Colonic mucosa (tissue), 4 donors: ENCODE measurements around the gene CELSR1. TPM values are rescaled to one million over a fixed set of nuclear protein-coding genes. Genes with fewer than 3 reads are reported as not detected.

Source experiments
- DNase-seq: peaks from one replicate; pipeline ENCODE4 v3.0.0-alpha.2; 2020
- H3K27ac ChIP-seq: fragments of 200-600 bp; one replicate; pipeline ENCODE4 v1.8.0; 2021
- H3K27me3 ChIP-seq: fragments of 200-600 bp; one replicate; pipeline ENCODE4 v1.8.0; 2021
- H3K36me3 ChIP-seq: fragments of 200-600 bp; one replicate; pipeline ENCODE4 v1.8.0; 2021
- H3K4me1 ChIP-seq: fragments of 200-600 bp; one replicate; pipeline ENCODE4 v1.8.0; 2021; ENCODE audit warnings: mild to moderate bottlenecking
- H3K4me3 ChIP-seq: fragments of 200-600 bp; one replicate; pipeline ENCODE4 v1.8.0; 2021
- H3K9ac ChIP-seq, 2 donors: one replicate each; pipeline ENCODE4 v1.7.0; 2013; ENCODE audit warnings: control low read depth in 2 of 2, low read depth in 2 of 2, low read length in 2 of 2
- H3K9me3 ChIP-seq: fragments of 200-600 bp; one replicate; pipeline ENCODE4 v1.8.0; 2021
- CTCF ChIP-seq: fragments of 200-600 bp; IDR thresholded peaks from one replicate; pipeline ENCODE4 v1.8.0; 2022; ENCODE audit warnings: antibody characterized with exemption, mild to moderate bottlenecking
- intact Hi-C: fragments of 100-400 bp; cut with DNase I; formaldehyde crosslinking; loops from one replicate; pipeline ENCODE4 v1.14.1; 2022
- total RNA-seq, 2 donors: library from RNA; stranded (reverse); fragmentation: NEBNext Ultra II Directional in 1 of 2; extraction: Animal tissue kit (Norgen Biotek cat#: 25700) in 1 of 2; gene quantifications; one replicate each; pipeline ENCODE4 v1.2.1, GENCODE V29; 2021
- donor health status: healthy.
- donor health status: DM: no; HTN: no; CAD: no.
- donor health status: DM: no; HTN: no; CAD: no.

The CELSR1 gene
- total RNA-seq, 2 donors from 2014 or later = 2.7 to 7.8 TPM

DNA sequence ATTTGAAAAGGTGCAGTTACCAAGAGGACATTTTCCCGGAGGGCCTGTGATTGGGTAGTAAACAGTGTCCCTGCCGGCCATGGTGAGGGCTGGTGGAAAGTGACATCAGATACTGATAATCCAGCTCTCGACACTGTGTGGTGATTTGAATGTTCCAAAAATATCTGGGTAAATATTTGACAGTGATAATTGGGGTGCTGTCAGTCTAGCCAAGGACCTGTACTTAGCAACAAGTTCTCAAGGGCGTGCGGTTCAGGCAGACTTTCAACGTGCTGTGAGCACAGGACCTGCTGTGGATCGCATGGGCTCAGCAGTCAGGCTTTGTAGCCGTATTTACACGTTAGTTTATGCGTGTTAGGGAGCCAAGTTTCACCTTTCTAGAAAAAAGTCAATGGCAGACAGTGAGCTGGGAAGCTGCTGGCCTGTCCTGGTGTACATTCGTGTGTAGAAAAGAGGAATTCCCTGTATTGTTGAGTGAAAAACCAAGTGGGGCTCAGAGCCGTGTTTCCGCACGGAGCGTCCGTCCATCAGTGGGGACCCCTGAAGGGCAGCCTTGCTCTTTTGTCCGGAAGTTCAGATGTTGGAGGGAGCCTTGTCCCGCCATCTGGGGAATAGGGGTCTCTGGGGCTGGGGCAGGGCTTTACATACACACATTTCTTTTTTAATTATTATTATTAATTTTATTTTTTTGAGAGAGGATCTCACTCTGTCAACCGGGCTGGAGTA, 190.6 kb downstream of the CELSR1 start:
- no peak for TF ChIP-seq CTCF
- DNase-seq = no peak
- intact Hi-C loops = no loop called here
- no peak overlapping the region for H3K9ac ChIP-seq
- H3K4me3 ChIP-seq = no peak overlapping the region
- H3K9me3 ChIP-seq = no peaks in the 10 kb centered on the region
- peaks cover 26% of the 10 kb centered on the region for H3K36me3 ChIP-seq
- no peak overlapping the region for H3K27ac ChIP-seq
- no peaks in the 10 kb centered on the region for H3K4me1 ChIP-seq
- H3K27me3 ChIP-seq = no peaks in the 10 kb centered on the region

DNA sequence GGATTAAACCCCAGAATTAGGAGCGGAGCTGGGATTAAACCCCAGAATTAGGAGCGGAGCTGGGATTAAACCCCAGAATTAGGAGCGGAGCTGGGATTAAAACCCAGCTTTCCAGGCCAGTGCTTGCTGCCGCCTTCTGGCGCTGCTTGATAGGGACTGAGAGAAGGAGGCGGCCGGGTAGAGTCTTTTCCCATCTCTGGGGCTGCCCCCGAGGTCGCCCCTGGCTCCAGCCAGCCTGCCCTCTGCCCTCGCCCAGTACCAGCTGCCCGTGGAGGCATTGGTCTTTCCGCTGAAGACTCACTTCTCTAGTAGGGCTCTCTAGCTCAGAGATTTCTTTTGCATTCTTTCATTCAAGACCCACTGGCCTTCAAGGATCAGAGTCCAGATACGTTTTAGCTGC, 196.7 kb downstream of the CELSR1 start:
- peaks cover 31% of the 10 kb centered on the region for H3K36me3 ChIP-seq
- no peak overlapping the region for H3K27ac ChIP-seq
- peaks cover 6% of the 10 kb centered on the region for H3K4me1 ChIP-seq
- DNase-seq = no peak
- H3K9me3 ChIP-seq = no peaks in the 10 kb centered on the region
- TF ChIP-seq CTCF = no peak
- H3K27me3 ChIP-seq = no peaks in the 10 kb centered on the region
- H3K4me3 ChIP-seq = no peak overlapping the region
- intact Hi-C loops = no loop called here
- H3K9ac ChIP-seq = no peak overlapping the region

DNA sequence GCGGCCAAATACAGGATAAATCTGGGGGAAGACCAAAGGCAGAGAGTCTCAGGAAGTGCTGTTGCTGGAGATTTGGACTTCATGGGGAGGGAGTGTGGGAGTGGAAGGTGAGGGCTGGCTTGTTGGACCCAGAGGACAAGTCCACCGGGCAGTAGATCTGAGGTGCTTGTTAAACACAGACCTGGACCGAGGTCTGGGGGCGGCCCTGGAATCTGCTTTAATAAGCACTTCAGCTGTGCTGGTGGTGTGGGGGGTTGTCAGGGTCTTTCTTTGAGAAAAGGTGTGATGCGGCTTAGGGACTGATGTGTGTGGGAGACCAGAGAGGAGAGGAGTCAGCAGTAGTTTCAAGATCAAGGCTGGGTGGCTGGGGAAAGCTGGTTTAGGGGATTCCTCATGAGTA, 197.5 kb downstream of the CELSR1 start:
- H3K4me1 ChIP-seq = peaks cover 6% of the 10 kb centered on the region
- H3K4me3 ChIP-seq = no peak overlapping the region
- H3K27ac ChIP-seq = no peak overlapping the region
- DNase-seq = no peak
- H3K9me3 ChIP-seq = no peaks in the 10 kb centered on the region
- intact Hi-C loops = no loop called here
- H3K9ac ChIP-seq = no peak overlapping the region
- peaks cover 31% of the 10 kb centered on the region for H3K36me3 ChIP-seq
- no peaks in the 10 kb centered on the region for H3K27me3 ChIP-seq
- no peak for TF ChIP-seq CTCF

DNA sequence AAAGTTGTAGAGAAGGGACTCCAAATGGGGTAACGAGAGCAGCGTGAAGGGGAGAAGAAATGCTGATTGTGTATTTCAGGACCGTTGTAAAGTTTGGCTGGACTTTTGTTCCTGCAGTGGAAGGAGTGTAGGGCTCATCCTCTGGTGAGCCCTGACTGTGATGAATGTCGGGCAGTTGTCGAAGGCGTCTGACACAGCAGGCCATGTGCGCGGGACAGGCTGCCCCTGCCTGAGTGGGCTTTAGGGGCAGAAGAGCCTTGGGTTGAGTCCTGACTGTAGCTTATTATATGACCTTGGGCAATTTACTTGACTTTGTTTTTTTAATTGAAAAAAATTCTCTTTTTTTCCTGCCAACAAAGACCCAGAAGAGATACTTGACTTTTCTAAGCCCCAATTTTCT, 198.8 kb downstream of the CELSR1 start:
- peaks cover 25% of the 10 kb centered on the region for H3K36me3 ChIP-seq
- no peak overlapping the region for H3K27ac ChIP-seq
- no peak for TF ChIP-seq CTCF
- no peaks in the 10 kb centered on the region for H3K27me3 ChIP-seq
- no peak for DNase-seq
- intact Hi-C loops = no loop called here
- peaks cover 6% of the 10 kb centered on the region for H3K4me1 ChIP-seq
- no peak overlapping the region for H3K9ac ChIP-seq
- no peak overlapping the region for H3K4me3 ChIP-seq
- H3K9me3 ChIP-seq = no peaks in the 10 kb centered on the region

DNA sequence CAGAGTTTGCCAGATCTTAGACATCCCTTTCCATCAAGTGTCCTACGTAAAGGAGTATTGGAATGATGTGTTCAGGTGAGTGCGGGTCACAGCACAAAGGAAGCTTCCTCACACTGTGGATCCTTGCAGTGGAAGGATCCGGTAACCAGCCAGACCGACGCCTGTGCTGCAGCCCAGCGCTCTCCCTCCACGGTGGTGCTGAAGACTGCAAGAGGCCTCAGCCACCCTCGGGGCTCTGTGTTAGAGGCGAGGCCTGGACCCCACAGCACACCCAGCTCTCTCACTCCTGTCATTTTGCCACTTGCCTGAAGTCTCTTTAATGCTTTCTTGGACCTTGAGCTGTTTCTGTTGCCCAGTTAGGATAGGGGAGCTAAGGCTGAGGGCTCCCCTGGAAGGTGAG, 199.6 kb downstream of the CELSR1 start:
- no peak overlapping the region for H3K9ac ChIP-seq
- H3K27ac ChIP-seq = no peak overlapping the region
- H3K27me3 ChIP-seq = no peaks in the 10 kb centered on the region
- no peak for TF ChIP-seq CTCF
- peaks cover 18% of the 10 kb centered on the region for H3K36me3 ChIP-seq
- H3K9me3 ChIP-seq = no peaks in the 10 kb centered on the region
- no peak for DNase-seq
- peaks cover 6% of the 10 kb centered on the region for H3K4me1 ChIP-seq
- intact Hi-C loops = no loop called here
- no peak overlapping the region for H3K4me3 ChIP-seq
